Activated CD4-positive, CD25-positive, alpha-beta regulatory T cell treated with anti-CD3 and anti-CD28 coated beads, Interleukin-2, amount 50 U/mL, for 24 hours (primary cell): ENCODE data around the gene PLAA.
"Not testable (repeated sequence)": the region's sequence is repeated elsewhere in the genome, so short reads cannot be mapped to it uniquely, and the experiment has no call there.

ENCODE experiments used
- ATAC-seq, 2 donors: fragments of 150-1000 bp; cut with Tn5 transposase; one replicate each; pipeline ENCODE4 v1.10.0; 2021; ENCODE audit warnings: mild to moderate bottlenecking in 1 of 2, moderate library complexity in 1 of 2

Gene PLAA

GRCh38 chr9:26928902-26929495 is 18.0 kb downstream of the PLAA start:
- ATAC-seq = no peak

GRCh38 chr9:26925609-26926008 is 21.4 kb downstream of the PLAA start:
- ATAC-seq = no peak

GRCh38 chr9:26919698-26920097 is 27.3 kb downstream of the PLAA start:
- ATAC-seq = no peak

DNA sequence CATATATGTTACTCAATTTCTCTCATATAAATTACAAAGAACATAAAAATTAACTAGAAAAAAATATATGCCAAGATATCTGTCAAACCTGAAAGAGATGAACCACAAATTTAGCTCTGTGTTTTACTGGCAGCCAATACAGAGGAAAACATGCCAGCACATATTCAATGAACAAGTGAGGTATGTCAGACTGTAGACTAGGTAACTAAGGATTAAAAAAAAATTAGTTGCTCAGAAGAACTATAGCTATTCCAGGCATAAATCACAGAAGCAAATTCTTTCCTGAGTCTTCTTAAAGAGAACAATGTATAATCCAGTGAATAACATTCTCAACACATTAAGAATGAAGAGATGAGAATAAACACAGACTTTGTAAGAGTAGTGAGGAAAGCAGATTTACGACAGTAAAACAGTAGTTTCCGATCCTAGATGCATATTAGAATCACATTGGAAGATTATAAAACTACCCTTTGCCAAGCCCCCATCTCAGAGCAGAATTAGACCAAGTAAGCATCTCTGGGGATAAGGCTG is 33.8 kb downstream of the PLAA start:
- no peak for ATAC-seq

GRCh38 chr9:26904671-26905070 is 42.4 kb downstream of the PLAA start:
- ATAC-seq = no peak

GRCh38 chr9:26904070-26904469 is 43.0 kb downstream of the PLAA start:
- no peak for ATAC-seq

DNA sequence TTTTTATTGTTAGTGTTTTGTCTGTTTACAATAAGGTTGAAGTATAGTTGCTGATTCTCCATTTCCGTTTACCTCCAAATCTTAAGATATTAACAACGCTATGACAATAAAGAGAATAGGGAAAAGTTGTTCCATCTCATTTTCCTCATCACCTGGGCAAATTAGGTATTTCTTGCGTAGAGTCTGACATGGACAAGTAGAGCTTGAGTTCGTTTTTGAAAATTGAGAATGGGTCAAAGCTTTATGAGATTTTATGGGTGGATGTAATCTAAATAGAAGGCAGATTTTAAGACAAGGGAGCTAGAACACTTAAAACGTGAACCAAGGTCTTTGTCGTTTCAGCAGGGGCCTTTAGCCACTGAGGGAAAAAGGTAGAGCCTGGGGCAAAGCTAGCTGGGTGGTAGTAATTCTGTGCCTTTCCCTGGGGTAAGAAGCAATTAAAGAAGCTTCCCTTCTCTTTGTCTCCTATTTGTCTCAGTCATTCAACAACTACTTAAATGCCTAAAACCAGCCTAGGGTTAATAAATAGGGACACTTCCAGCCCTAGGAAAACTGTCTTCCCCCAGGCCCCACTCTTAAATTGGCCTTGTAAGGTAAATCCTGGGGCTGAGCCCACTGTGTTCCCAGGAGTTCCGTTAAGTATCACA is 53.9 kb downstream of the PLAA start:
- no peak for ATAC-seq

DNA sequence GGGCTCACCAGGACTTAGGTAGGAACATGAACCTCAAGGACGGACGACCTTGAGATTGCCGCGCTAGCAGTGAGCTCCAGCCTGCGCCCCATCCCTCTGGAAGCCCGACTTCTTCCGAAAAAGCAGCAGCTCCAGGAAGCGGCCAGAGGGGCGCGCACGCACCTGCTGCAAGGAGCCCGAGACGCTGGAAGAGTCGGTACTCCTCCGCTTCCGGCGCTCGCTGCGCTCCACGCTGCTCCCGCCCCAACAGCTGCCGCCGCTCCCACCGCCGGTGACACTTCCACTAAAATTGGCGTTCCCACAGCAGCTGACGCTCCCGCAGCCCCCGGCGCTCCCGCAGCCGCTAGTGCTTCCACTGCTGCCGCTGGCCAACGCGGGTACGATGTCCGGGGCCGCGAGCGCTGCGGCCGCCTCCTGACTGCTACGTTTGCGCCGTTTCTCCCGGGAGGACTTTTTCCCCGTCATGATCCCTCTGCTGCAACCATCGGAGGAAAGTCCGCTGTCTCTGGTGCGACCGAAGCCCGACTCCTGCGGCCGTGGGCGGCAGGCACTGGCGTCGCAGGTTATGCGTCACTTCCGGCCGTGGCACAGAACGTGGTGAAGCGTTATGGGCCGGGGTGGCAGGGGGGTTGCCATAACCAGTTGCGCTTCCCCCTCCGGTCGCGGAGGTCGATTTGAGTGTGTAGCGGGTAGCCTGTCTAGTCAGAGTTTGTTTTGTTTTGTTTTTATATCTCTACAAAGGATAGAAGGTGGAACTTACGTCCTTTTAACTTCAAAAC is 54.6 kb downstream of the PLAA start, which contains the start of gene CAAP1:
Gene CAAP1 (minus strand): TSS at position 552 of the 779 bp plus-strand sequence. CDS start 87 bp downstream, at position 465.
- ATAC-seq = peak; percentile 95 to 96

GRCh38 chr9:26891726-26892125 is 55.3 kb downstream of the PLAA start:
- no peak for ATAC-seq

DNA sequence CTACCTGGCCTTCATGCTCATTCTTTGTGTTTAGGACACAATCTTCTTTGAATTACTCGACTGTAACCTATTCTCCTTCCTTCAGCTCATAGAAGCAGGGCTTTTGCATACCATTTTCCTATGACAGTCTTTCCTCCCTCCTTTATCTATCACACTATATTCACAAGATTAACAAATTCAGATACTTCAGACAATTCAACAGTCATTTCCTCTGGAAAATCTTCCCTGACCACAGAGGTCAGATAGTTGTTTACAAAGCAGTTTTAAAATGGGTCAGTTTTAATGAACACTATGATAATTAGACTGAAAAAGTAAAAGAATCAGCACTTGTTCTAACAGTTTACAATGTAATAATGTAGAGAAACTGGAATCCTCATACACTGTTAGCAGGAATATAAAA is 58.8 kb downstream of the PLAA start:
- no peak for ATAC-seq

- ATAC-seq = no peak
Measured at GRCh38 chr9:26882154-26882553, 64.9 kb downstream of the PLAA start.

DNA sequence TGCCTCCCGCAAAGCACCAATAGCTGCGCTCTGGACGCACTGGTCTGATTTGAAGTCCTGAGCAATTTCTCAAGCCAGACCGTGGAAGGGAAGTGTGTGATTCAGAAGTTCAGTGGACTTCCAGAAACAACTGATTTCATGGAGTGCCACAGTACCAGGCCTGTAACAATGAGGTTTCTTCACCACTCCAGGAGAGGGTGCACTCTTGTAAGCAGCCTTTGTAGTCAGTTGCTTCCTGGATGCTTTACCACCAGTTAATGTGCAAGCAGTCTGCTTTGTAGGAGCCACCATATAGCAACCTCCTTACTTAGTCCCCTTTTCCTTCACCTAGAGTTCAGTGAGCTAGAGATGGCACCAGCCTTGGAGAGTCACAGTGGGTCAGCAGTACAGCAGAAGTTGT is 66.8 kb downstream of the PLAA start:
- ATAC-seq = no peak

- not testable (repeated sequence) for ATAC-seq
Measured at GRCh38 chr9:26875155-26875554, 71.9 kb downstream of the PLAA start.

DNA sequence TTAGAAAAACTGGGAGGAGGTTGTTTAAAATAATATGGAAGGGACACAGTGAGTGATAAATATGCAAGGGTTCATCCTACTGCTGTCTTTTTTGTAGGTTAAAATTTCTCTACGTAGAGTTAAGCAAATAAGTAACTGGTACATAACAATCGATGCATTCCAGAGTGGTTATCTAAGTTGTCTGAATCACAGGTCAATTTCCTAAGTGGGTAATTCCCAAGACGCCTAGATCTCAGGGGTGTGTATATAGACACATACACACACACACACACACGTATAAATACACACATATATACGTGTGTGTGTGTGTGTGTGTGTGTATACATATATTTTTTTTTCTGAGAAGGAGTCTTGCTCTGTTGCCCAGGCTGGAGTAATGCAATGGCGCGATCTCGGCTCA is 76.8 kb downstream of the PLAA start:
- no peak for ATAC-seq

- no peak for ATAC-seq
Measured at GRCh38 chr9:26863074-26863473, 84.0 kb downstream of the PLAA start.

GRCh38 chr9:26856413-26857032 is 90.5 kb downstream of the PLAA start:
- ATAC-seq = no peak
